Measurements from ENCODE around the gene AKAP6.

AKAP6 gene

GRCh38 chr14:32710731-32711680 is 381.9 kb downstream of the AKAP6 start:
- DNase-seq (ENCODE audit: low spot score), result peak; percentile 53

- no peak for DNase-seq (ENCODE audit: low spot score)
These were observed 384.8 kb downstream of the AKAP6 start for GRCh38 chr14:32713856-32714255.

GRCh38 chr14:32719601-32720000 is 390.5 kb downstream of the AKAP6 start:
- DNase-seq (ENCODE audit: low spot score), result no peak

GRCh38 chr14:32720927-32721326 is 391.8 kb downstream of the AKAP6 start:
- DNase-seq (ENCODE audit: low spot score), result no peak

GRCh38 chr14:32722631-32723183 is 393.6 kb downstream of the AKAP6 start:
- no peak for DNase-seq (ENCODE audit: low spot score)

GRCh38 chr14:32724867-32725471 is 395.9 kb downstream of the AKAP6 start:
- no peak for DNase-seq (ENCODE audit: low spot score)

- no peak for DNase-seq (ENCODE audit: low spot score)
These were observed 397.4 kb downstream of the AKAP6 start for GRCh38 chr14:32726516-32726915.

GRCh38 chr14:32727832-32728231 is 398.7 kb downstream of the AKAP6 start:
- no peak for DNase-seq (ENCODE audit: low spot score)

- no peak for DNase-seq (ENCODE audit: low spot score)
These were observed 399.4 kb downstream of the AKAP6 start for GRCh38 chr14:32728526-32728925.

GRCh38 chr14:32728976-32729375 is 399.9 kb downstream of the AKAP6 start:
- no peak for DNase-seq (ENCODE audit: low spot score)

GRCh38 chr14:32731249-32731648 is 402.2 kb downstream of the AKAP6 start:
- no peak for DNase-seq (ENCODE audit: low spot score)

- DNase-seq (ENCODE audit: low spot score), result no peak
These were observed 403.9 kb downstream of the AKAP6 start for GRCh38 chr14:32733015-32733414.

GRCh38 chr14:32734261-32734660 is 405.2 kb downstream of the AKAP6 start:
- no peak for DNase-seq (ENCODE audit: low spot score)

- no peak for DNase-seq (ENCODE audit: low spot score)
These were observed 408.5 kb downstream of the AKAP6 start for GRCh38 chr14:32737621-32738020.

- DNase-seq (ENCODE audit: low spot score), result no peak
These were observed 409.2 kb downstream of the AKAP6 start for GRCh38 chr14:32738206-32738871.

GRCh38 chr14:32744811-32745445 is 415.8 kb downstream of the AKAP6 start:
- DNase-seq (ENCODE audit: low spot score), result no peak

- DNase-seq (ENCODE audit: low spot score), result no peak
These were observed 425.1 kb downstream of the AKAP6 start for GRCh38 chr14:32754209-32754608.

GRCh38 chr14:32756173-32756572 is 427.1 kb downstream of the AKAP6 start:
- no peak for DNase-seq (ENCODE audit: low spot score)

GRCh38 chr14:32756775-32757174 is 427.7 kb downstream of the AKAP6 start:
- DNase-seq (ENCODE audit: low spot score), result no peak

- no peak for DNase-seq (ENCODE audit: low spot score)
These were observed 428.5 kb downstream of the AKAP6 start for GRCh38 chr14:32757568-32757967.

- DNase-seq (ENCODE audit: low spot score), result no peak
These were observed 432.4 kb downstream of the AKAP6 start for GRCh38 chr14:32761381-32761968.

GRCh38 chr14:32762886-32763285 is 433.8 kb downstream of the AKAP6 start:
- DNase-seq (ENCODE audit: low spot score), result no peak

All from SW480 (cell line).